NCI-H748 treated with DMSO at 0.1 percent for 48 hours (cell line): ENCODE measurements around the gene TMEM14A.
"Not testable (repeated sequence)": the region's sequence is repeated elsewhere in the genome, so short reads cannot be mapped to it uniquely, and the experiment has no call there.

Experiments
- DNase-seq: peaks from one replicate; lab custom pipeline; 2025; lab: John Stamatoyannopoulos, UW

The TMEM14A gene, protein sequence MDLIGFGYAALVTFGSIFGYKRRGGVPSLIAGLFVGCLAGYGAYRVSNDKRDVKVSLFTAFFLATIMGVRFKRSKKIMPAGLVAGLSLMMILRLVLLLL

DNA sequence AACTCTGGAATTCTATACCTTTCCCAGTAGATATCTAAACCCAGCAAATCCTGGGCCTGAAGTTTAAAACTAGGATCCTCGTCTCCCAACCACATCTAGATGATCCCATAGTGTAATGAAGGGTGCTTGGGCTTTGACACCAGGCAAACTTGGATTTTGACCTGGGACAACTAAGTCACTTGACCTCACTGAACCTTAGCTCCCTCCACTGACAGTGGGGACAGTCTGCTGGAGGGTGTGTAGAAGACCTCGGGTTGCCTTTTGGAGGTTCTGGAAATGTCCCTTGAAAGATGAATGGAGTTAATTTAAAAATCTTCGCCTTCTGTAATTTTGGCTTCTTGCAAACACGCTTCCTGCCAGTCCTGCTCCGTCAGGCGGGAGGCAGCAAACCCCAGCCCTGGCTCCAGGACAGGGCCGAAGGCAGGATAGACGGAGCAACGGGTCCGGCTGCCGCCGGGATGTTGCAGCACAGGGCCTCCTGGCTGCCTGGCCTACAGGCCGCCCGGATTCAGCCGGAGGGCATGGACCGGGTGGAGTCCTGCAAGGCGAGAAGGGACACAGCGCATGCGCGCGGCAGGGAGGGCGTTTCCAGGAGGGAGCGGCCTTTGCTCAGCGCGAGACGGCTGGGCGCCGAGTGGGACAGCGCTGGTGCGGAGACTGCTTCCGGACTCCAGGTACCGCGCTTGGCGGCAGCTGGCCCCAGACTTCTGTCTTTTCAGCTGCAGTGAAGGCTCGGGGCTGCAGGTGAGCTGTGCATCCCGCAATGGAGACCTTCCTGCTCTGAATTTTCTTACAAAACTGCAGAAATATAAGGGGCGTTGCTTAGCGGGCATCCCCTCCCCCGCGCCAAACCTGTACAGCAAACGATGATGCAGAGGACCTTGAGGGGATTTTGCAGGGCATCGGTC is at the start of gene TMEM14A:
Gene TMEM14A, plus strand, starts transcription at position 612 of the 908 bp plus-strand sequence. CDS start 5,990 bp downstream, outside the sequence.
- DNase-seq = peak; percentile 94

DNA sequence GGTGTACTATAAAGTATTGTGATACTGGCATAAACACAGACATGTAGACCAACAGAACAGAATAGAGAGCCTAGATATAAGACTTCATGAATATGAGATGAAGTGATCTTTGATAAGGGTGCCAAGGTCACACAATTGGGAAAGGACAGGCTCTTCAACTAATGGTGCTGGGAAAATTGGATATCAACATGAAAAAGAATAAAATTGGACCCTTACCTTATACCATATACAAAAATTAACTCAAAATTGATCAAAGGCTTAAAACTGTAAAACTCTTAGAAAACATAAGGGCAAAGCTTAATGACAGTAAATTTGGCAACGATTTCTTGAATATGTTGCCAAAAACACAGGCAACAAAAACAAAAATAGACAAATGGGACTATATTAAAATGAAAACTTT is 49.3 kb upstream of the TMEM14A start:
- no peak for DNase-seq

- no peak for DNase-seq
These were observed 48.1 kb upstream of the TMEM14A start for GRCh38 chr6:52622810-52623209.

- no peak for DNase-seq
These were observed 38.9 kb upstream of the TMEM14A start for GRCh38 chr6:52632011-52632410.

- no peak for DNase-seq
These were observed 36.7 kb upstream of the TMEM14A start for GRCh38 chr6:52634211-52634610.

- no peak for DNase-seq
These were observed 35.8 kb upstream of the TMEM14A start for GRCh38 chr6:52635049-52635577.

- no peak for DNase-seq
These were observed 34.1 kb upstream of the TMEM14A start for GRCh38 chr6:52636830-52637229.

DNA sequence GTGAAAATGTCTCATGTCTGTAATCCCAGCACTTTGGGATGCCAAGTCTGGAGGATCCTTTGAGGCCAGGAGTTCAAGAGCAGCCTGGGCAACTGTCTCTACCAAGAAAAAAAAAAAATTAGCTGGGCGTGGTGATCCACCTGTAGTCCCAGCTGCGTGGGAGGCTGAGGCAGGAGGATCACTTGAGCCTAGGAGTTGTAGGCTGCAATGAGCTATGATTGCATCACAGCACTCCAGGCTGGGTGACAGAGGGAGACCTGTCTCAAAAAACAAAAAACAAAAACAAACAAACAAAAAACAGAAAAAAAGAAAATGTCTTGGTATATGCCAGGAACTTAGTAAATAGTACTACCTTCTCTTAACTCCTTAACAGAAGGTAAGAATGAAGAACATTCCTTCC is 31.4 kb upstream of the TMEM14A start:
- DNase-seq = no peak

- DNase-seq = peak; percentile 28
These were observed 30.7 kb upstream of the TMEM14A start for GRCh38 chr6:52640170-52640569.

GRCh38 chr6:52640916-52641315 is 30.0 kb upstream of the TMEM14A start:
- DNase-seq = no peak

GRCh38 chr6:52641388-52641787 is 29.5 kb upstream of the TMEM14A start:
- DNase-seq = no peak

DNA sequence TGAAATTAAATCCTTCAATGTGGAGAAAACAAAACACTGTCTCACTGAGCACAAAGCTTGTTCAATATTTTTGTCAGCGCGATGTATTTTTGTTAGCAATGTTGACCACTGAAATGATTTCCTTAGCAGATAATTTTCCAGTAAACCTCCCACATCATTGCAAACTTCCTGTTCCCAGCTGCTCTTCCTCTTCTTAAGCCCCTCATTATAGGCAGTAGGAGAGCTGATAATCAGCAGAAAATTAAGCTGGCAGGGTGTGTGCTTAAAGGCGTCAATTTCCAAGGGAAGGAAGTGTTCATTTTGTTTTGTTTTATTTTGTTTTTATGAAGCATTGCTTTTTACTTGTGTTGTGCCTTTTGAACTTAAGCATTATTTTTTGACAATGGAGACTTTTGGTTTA is 29.1 kb upstream of the TMEM14A start:
- peak; percentile 86 for DNase-seq

DNA sequence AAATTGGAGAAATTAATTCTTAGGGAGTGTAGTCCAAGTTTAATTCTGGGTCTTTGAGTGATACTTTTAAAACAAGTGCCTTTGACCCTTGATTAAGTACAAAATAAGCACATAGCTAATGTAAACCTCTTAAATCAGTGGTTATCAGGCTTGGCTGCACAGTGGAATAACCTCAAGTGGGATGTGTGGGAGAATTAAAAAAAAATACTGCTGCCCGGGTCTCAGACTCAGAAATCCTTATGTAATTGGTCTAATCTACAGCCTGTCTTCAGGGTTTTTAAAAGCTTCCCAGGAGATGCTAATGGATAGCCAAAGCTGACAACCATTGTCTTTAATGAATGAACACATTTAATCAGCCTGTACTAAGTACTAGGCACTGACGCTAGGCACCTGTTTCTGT is 28.5 kb upstream of the TMEM14A start:
- peak; percentile 51 for DNase-seq

DNA sequence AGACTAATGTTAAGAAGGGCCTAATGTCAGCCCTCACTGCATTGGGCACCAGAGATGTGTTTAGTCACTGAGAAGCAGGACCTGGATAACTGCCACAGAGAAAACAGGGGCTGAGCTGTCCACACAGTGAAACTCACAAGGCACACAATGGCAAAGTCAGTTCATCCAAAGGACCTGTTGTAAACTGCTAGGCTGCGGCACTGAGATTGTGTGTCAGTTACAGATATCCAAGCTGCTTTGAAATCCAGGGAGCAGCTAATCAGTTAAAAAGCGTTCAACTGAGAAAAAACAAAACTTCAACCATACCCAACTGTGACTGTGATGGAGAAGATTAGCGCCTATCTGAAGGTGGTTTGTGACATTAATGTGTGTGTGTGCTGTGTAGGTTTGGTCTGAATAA is 27.8 kb upstream of the TMEM14A start:
- no peak for DNase-seq

- DNase-seq = no peak
These were observed 26.7 kb upstream of the TMEM14A start for GRCh38 chr6:52644253-52644652.

DNA sequence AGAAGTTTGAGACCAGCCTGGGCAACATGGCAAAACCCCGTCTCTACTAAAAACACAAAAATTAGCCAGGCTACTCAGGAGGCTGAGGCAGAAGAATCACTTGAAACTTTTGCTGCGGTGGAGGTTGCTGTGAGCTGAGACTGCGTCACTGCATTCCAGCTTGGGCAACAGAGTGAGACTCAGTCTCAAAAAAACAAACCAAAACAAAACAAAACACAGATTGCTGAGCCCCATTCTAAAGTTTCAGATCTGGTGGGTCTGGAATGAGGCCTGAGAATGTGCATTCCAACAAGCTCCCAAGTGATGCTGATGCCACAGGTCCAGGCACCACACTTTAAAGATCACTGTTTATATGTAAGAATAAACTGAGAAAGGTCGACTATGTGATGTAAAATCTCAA is 24.9 kb upstream of the TMEM14A start:
- no peak for DNase-seq

GRCh38 chr6:52647199-52647598 is 23.7 kb upstream of the TMEM14A start:
- DNase-seq = no peak

DNA sequence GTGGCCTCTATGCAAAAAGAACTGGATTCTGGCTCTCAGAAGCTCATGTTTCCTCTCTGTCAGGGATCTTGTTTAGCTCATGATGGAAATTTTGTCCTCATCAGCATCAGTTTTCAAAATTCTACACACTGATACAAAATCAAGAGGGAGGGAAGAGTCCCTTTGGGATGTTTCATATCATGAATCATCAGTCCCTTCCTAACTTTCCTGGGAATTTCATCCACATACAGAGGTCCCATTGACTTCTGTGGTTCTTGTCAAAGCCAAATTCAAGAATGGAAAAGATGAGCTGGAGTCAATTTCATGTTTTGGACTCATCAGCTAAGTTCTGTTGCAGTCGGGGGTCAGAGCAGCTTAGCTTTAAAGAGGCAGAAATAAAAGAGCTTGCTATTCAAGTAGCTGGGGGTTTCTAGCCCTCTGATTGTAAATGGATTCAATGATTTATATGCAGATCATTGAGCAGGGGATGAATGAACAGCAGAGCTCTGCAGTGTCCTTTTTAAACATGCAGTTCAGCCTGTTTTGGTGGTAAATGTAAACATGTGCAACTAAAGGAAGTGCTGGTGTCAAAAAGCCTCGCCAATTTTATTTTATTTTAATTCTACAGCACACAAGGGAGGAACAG is 21.3 kb upstream of the TMEM14A start:
- DNase-seq = no peak

GRCh38 chr6:52650941-52651340 is 20.0 kb upstream of the TMEM14A start:
- no peak for DNase-seq

DNA sequence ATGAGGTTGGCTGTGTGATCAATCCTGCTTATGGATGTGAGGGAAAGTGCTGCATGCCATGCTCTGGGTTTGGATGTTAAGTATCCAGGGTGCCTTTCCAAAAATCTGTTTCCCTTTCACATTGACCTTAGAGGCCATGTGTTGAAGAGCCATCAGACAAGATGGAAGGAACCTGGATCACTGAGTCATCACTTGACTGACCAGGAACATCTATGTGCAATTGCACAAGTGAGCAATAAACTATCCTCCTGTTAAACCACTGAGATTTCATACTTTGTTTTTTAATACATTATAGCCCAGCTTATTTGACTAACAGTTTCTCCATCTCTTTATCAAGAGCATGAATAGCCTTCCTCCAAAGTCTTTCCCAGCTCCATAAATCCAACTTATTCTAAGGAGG is 17.8 kb upstream of the TMEM14A start:
- DNase-seq = no peak

GRCh38 chr6:52654007-52654406 is 16.9 kb upstream of the TMEM14A start:
- DNase-seq = no peak

- no peak for DNase-seq
These were observed 16.3 kb upstream of the TMEM14A start for GRCh38 chr6:52654592-52654991.

- DNase-seq = not testable (repeated sequence)
These were observed 15.0 kb upstream of the TMEM14A start for GRCh38 chr6:52655941-52656340.
